Aorta (tissue), 5 donors: Measurements from ENCODE around the gene KAT2A. TPM values are rescaled to one million over a fixed set of nuclear protein-coding genes. Genes with fewer than 3 reads are reported as not detected.

Experiments used
- ATAC-seq: fragments of 200-7000 bp; cut with Tn5 transposase; one replicate; pipeline ENCODE4 v1.9.1; 2022; ENCODE audit warnings: moderate library complexity; ENCODE audit not compliant: low FRiP score
- DNase-seq, 2 donors: peaks; one replicate each; pipeline ENCODE4 v3.0.0-alpha.2; 2020
- H3K27ac ChIP-seq, 2 donors: one replicate each; pipeline ENCODE4 v1.5.1; 2013; ENCODE audit warnings: low read length in 2 of 2, mild to moderate bottlenecking in 2 of 2, moderate library complexity in 2 of 2, control low read depth in 1 of 2, inconsistent platforms in 1 of 2, low read depth in 1 of 2
- H3K27me3 ChIP-seq, 2 donors: one replicate each; pipeline ENCODE4 v1.6.1; 2013; ENCODE audit warnings: control low read depth in 1 of 2, low read length in 1 of 2, mild to moderate bottlenecking in 1 of 2, moderate library complexity in 1 of 2; ENCODE audit not compliant: insufficient read depth in 2 of 2, control insufficient read depth in 1 of 2
- H3K36me3 ChIP-seq, 2 donors: one replicate each; pipeline ENCODE4 v1.6.1; 2013; ENCODE audit warnings: control low read depth in 1 of 2, low read length in 1 of 2, mild to moderate bottlenecking in 1 of 2; ENCODE audit not compliant: insufficient read depth in 2 of 2, control insufficient read depth in 1 of 2
- H3K4me1 ChIP-seq, 2 donors: one replicate each; pipeline ENCODE4 v1.6.1; 2013; ENCODE audit warnings: low read length in 2 of 2, control low read depth in 1 of 2, mild to moderate bottlenecking in 1 of 2, moderate library complexity in 1 of 2; ENCODE audit not compliant: insufficient read depth in 2 of 2, control insufficient read depth in 1 of 2
- H3K4me3 ChIP-seq, 2 donors: one replicate each; pipeline ENCODE4 v1.5.1; 2013; ENCODE audit warnings: low read length in 2 of 2, control low read depth in 1 of 2, mild to moderate bottlenecking in 1 of 2
- H3K9me3 ChIP-seq: one replicate; pipeline ENCODE4 v1.6.1; 2013; ENCODE audit warnings: mild to moderate bottlenecking, low read length; ENCODE audit not compliant: control insufficient read depth
- WGBS, 2 donors: extraction: QIAGEN DNeasy Blood & Tissue Kit; methylation state at CpG; one replicate each; pipeline ENCODE4 v1.1.7; 2013; 5-methylcytosine and 5-hydroxymethylcytosine counted together
- intact Hi-C, 2 donors: fragments of 100-400 bp; cut with DNase I; formaldehyde crosslinking; loops; one replicate each; pipeline versions ENCODE4 v1.14.2 to v1.15.0; 2022
- polyA plus RNA-seq, 2 donors: library from polyadenylated mRNA; stranded (reverse); fragments of 200-250 nt; gene quantifications; one replicate each; pipeline ENCODE4 v1.2.3, GENCODE V29; 2013
- total RNA-seq, 2 donors: library from RNA; stranded (reverse); fragmentation: NEBNext Ultra II Directional; extraction: Animal tissue kit (Norgen Biotek cat#: 25700); gene quantifications; one replicate each; pipeline ENCODE4 v1.2.1, GENCODE V29; 2021
- donor health status: healthy with polysubstance abuse.
- donor health status: Bipolar disorder and iron deficiency.
- donor health status: DM: no; HTN: no; CAD: no.
- donor health status: DM: no; HTN: no; CAD: no.
- donor health status: DM: yes; HTN: yes; CAD: no.

Gene KAT2A
- total and polyA plus RNA-seq, 4 donors: 8.9 to 109 (median 37.0) TPM

DNA sequence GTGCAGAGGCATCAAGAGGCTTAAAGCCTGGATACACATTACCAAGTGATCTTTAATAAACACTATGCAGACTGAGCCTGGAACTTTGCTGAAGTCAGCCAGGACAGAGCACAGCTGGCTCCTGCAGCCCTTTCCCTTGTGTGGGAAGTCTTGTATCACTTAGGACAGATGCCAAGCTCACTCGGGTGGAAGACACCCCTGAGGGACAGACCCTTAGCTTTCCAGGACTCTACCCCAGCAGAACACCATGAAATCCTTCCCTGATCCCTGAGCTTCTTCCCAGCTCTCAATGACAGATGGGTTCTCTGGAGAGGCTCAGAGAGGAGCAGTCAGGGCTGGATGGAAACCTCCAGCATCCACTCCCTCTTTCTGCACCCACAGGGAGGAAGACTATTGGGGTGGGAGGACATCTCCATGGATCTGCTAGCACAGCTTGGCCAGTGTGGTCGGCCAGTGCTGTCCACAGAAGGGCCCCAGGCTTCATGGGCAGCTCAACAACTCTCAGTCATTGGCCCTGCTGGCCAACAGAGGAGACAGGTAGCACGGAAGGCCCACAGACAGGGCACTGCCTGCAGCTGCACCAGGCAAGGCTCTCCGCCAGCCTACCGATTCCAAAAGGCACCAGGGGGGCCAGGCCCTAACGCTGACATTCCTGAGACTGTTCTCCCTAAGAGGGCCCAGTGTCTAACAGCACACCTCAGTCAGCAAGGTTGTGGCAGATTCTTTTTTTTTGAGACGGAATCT lies 17.8 kb upstream of the KAT2A start:
- WGBS, 2 donors: 68 to 69% methylated on average over 7 of the region's 7 CpGs
- H3K4me3 ChIP-seq: no peak overlapping the region
- intact Hi-C loops: no loop called here
- no peaks in the 10 kb centered on the region for H3K36me3 ChIP-seq
- peaks cover 0 to 7% of the 10 kb centered on the region in 2 donors for H3K4me1 ChIP-seq
- no peaks in the 10 kb centered on the region for H3K27me3 ChIP-seq
- no peaks in the 10 kb centered on the region for H3K9me3 ChIP-seq
- no peak for DNase-seq
- H3K27ac ChIP-seq: no peak overlapping the region
- ATAC-seq: no peak

- peaks cover 0 to under 1% of the 10 kb centered on the region in 2 donors for H3K4me1 ChIP-seq
- 71 to 74% methylated on average over 3 of the region's 3 CpGs for WGBS, 2 donors
These were observed 15.5 kb upstream of the KAT2A start for GRCh38 chr17:42136654-42137051.

GRCh38 chr17:42135664-42136653 lies 14.8 kb upstream of the KAT2A start:
- Histone ChIP-seq H3K27ac (no peak overlapping the region), H3K27me3 (no peaks in the 10 kb centered on the region), H3K9me3 (no peaks in the 10 kb centered on the region), H3K4me1 (no peaks in the 10 kb centered on the region), H3K36me3 (no peaks in the 10 kb centered on the region), H3K4me3 (no peak overlapping the region)
- DNase-seq (peak in 1 of 2 donors; percentile 77), ATAC-seq (peak; percentile 56)
- WGBS, 2 donors: 67 to 69% methylated on average over 15 of the region's 15 CpGs
- intact Hi-C loops: no loop called here

More at GRCh38 chr17:42136654-42137051, 15.5 kb upstream of the KAT2A start:
- DNase-seq: no peak
- Histone ChIP-seq H3K9me3 (no peaks in the 10 kb centered on the region), H3K27me3 (no peaks in the 10 kb centered on the region), H3K36me3 (no peaks in the 10 kb centered on the region), H3K27ac (no peak overlapping the region), H3K4me3 (no peak overlapping the region)
- intact Hi-C loops: no loop called here
- no peak for ATAC-seq

- Histone ChIP-seq H3K27me3 (no peaks in the 10 kb centered on the region), H3K4me1 (no peaks in the 10 kb centered on the region), H3K4me3 (no peak overlapping the region), H3K27ac (no peak overlapping the region), H3K36me3 (no peaks in the 10 kb centered on the region), H3K9me3 (no peaks in the 10 kb centered on the region)
- WGBS, 2 donors: 86% methylated on average over 6 of the region's 6 CpGs
- intact Hi-C loops: no loop called here
- ATAC-seq (no peak), DNase-seq (no peak)
These were observed 14.0 kb upstream of the KAT2A start for GRCh38 chr17:42135151-42135550.

- H3K27ac ChIP-seq: no peak overlapping the region
- no peaks in the 10 kb centered on the region for H3K27me3 ChIP-seq
- DNase-seq (no peak), ATAC-seq (no peak)
- no peaks in the 10 kb centered on the region for H3K9me3 ChIP-seq
- WGBS, 2 donors: 52% methylated on average over 4 of the region's 4 CpGs
- intact Hi-C loops: no loop called here
- peaks cover 0 to 8% of the 10 kb centered on the region in 2 donors for H3K36me3 ChIP-seq
- no peaks in the 10 kb centered on the region for H3K4me1 ChIP-seq
- H3K4me3 ChIP-seq: no peak overlapping the region
These were observed 12.4 kb upstream of the KAT2A start for GRCh38 chr17:42133461-42134041.

- Histone ChIP-seq H3K27me3 (no peaks in the 10 kb centered on the region), H3K36me3 (peaks cover 0 to 13% of the 10 kb centered on the region in 2 donors), H3K9me3 (no peaks in the 10 kb centered on the region), H3K4me3 (no peak overlapping the region), H3K4me1 (no peaks in the 10 kb centered on the region), H3K27ac (peak overlapping the region in 1 of 2 donors; percentile 37)
- ATAC-seq (peak; percentile 37), DNase-seq (peak in 1 of 2 donors; percentile 86)
- 23 to 27% methylated on average over 3 of the region's 3 CpGs for WGBS, 2 donors
- intact Hi-C loops: no loop called here
These were observed 11.8 kb upstream of the KAT2A start for GRCh38 chr17:42132941-42133340.

DNA sequence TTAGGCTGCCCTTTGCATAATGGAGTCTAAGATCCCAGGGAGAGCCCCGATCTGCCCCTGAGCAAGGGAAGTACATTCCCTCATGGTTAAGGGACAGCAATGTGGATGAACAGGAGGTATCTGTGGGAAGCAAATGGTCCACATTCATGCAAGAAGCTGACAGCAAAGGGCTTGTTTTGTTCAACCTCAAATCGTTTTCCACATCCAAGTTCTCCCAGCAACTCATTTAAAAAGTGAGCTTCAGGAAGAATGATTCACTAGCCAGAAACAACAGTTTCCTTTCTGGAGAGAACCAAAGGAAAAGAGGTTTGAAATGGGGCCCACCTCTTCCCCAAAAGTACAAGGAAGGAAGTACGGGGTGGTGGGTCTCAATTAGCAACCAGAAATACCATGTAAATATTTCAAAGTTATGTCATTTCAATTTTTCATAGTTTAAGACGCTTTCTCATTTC lies 10.8 kb upstream of the KAT2A start:
- no peak overlapping the region for H3K27ac ChIP-seq
- no peaks in the 10 kb centered on the region for H3K27me3 ChIP-seq
- ATAC-seq: no peak
- H3K4me3 ChIP-seq: no peak overlapping the region
- H3K4me1 ChIP-seq: no peaks in the 10 kb centered on the region
- 50 to 54% methylated on average over 4 of the region's 4 CpGs for WGBS, 2 donors
- DNase-seq: no peak
- no peaks in the 10 kb centered on the region for H3K9me3 ChIP-seq
- H3K36me3 ChIP-seq: peaks cover 0 to 13% of the 10 kb centered on the region in 2 donors
- intact Hi-C loops: no loop called here

GRCh38 chr17:42131232-42131631 lies 10.1 kb upstream of the KAT2A start:
- Histone ChIP-seq H3K4me1 (no peaks in the 10 kb centered on the region), H3K4me3 (no peak overlapping the region), H3K27ac (no peak overlapping the region), H3K27me3 (no peaks in the 10 kb centered on the region), H3K36me3 (peaks cover 0 to 13% of the 10 kb centered on the region in 2 donors), H3K9me3 (no peaks in the 10 kb centered on the region)
- DNase-seq: no peak
- 88 to 95% methylated on average over 4 of the region's 4 CpGs for WGBS, 2 donors
- no peak for ATAC-seq
- intact Hi-C loops: no loop called here
